Psoas muscle (tissue), 8 donors: ENCODE data around the gene P2RX4. TPM values are rescaled to one million over a fixed set of nuclear protein-coding genes. Genes with fewer than 3 reads are reported as not detected.

ENCODE experiments used
- ATAC-seq, 4 donors: fragments of 200-7000 bp; cut with Tn5 transposase; one replicate each; pipeline ENCODE4 v1.9.1; 2020; ENCODE audit warnings: moderate library complexity in 3 of 4, mild to moderate bottlenecking in 2 of 4
- DNase-seq, 2 donors: peaks; one replicate each; pipeline ENCODE4 v3.0.0-alpha.2; 2020
- H3K27ac ChIP-seq: fragments of 200-600 bp; one replicate; pipeline ENCODE4 v1.8.0; 2022
- H3K27me3 ChIP-seq, 3 donors: fragments of 200-600 bp in 1 of 3; one replicate each; pipeline versions ENCODE4 v1.6.1 to v1.8.0; 2013 to 2022; ENCODE audit warnings: low read length in 2 of 3, mild to moderate bottlenecking in 2 of 3, moderate library complexity in 1 of 3; ENCODE audit not compliant: insufficient read depth in 3 of 3
- H3K36me3 ChIP-seq, 2 donors: fragments of 200-600 bp in 1 of 2; one replicate each; pipeline versions ENCODE4 v1.6.1 to v1.8.0; 2013 to 2022; ENCODE audit warnings: low read depth in 1 of 2, mild to moderate bottlenecking in 1 of 2, moderate library complexity in 1 of 2; ENCODE audit not compliant: insufficient read depth in 1 of 2
- H3K4me1 ChIP-seq: fragments of 200-600 bp; one replicate; pipeline ENCODE4 v1.8.0; 2022
- H3K4me3 ChIP-seq: fragments of 200-600 bp; one replicate; pipeline ENCODE4 v1.8.0; 2022; ENCODE audit warnings: mild to moderate bottlenecking
- H3K9me3 ChIP-seq: fragments of 200-600 bp; one replicate; pipeline ENCODE4 v1.8.0; 2022
- CTCF ChIP-seq: fragments of 200-600 bp; IDR thresholded peaks from one replicate; pipeline ENCODE4 v1.8.0; 2022; ENCODE audit warnings: antibody characterized with exemption
- WGBS, 3 donors: extraction: QIAGEN DNeasy Blood & Tissue Kit; methylation state at CpG; one replicate each; pipeline versions ENCODE4 v1.1.6 to v1.1.7; 2013; 5-methylcytosine and 5-hydroxymethylcytosine counted together
- intact Hi-C, 2 donors: fragments of 100-400 bp; cut with DNase I; formaldehyde crosslinking; loops; one replicate each; pipeline versions ENCODE4 v1.11.0 to v1.14.2; 2022
- polyA plus RNA-seq, 3 donors: library from polyadenylated mRNA; stranded (reverse); fragments of 200-250 nt; gene quantifications; one replicate each; pipeline ENCODE4 v1.2.3, GENCODE V29; 2013
- total RNA-seq, 4 donors: library from RNA; stranded (reverse); fragmentation: NEBNext Ultra II Directional in 2 of 4; extraction: Animal tissue kit (Norgen Biotek cat#: 25700) in 2 of 4; gene quantifications; one replicate each; pipeline versions ENCODE4 v1.2.1 to v1.2.4, GENCODE V29; 2021 to 2023
- donor health status: healthy with polysubstance abuse.
- donor health status: DM: no; HTN: no; CAD: no; lungs with moderate emphysema.
- donor health status: Bipolar disorder and iron deficiency.
- donor health status: healthy.
- donor health status: DM: yes; HTN: yes; CAD: no.
- donor health status: DM: no; HTN: no; CAD: no.
- donor health status: DM: no; HTN: no; CAD: no.
- donor health status: DM: yes; HTN: yes; CAD: no.

P2RX4 gene
- total and polyA plus RNA-seq, 7 donors: 1.1 to 3.4 (median 1.7) TPM

DNA sequence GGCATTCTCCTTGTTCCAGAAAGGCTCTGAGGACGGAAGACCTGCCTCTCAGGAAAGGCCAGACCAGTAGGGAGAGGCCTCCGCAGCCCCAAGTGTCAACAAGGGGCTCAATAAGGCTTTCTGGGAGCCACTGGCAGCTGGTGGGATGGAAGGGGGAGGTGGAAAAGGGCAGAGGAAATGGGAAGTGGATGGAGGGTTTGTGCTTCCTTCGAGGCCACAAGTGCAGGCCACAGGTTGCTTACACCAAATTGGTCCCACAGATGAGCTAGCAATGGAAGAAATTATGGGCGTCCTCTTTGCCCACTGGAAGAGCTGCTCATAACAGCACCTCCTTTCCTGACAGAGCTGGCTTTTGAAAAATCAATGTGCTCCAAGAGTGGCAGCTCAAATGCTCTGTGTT lies 28.2 kb downstream of the P2RX4 start:
- intact Hi-C loops: no loop called here
- no peak overlapping the region for H3K27ac ChIP-seq
- 84 to 92% (median 90%) methylated on average over 4 of the region's 4 CpGs for WGBS, 3 donors
- H3K4me3 ChIP-seq: no peak overlapping the region
- no peaks in the 10 kb centered on the region for H3K9me3 ChIP-seq
- H3K4me1 ChIP-seq: no peaks in the 10 kb centered on the region
- ATAC-seq: no peak
- no peak for TF ChIP-seq CTCF
- no peaks in the 10 kb centered on the region for H3K27me3 ChIP-seq
- H3K36me3 ChIP-seq: peaks cover 0 to 18% of the 10 kb centered on the region in 2 donors
- no peak for DNase-seq

DNA sequence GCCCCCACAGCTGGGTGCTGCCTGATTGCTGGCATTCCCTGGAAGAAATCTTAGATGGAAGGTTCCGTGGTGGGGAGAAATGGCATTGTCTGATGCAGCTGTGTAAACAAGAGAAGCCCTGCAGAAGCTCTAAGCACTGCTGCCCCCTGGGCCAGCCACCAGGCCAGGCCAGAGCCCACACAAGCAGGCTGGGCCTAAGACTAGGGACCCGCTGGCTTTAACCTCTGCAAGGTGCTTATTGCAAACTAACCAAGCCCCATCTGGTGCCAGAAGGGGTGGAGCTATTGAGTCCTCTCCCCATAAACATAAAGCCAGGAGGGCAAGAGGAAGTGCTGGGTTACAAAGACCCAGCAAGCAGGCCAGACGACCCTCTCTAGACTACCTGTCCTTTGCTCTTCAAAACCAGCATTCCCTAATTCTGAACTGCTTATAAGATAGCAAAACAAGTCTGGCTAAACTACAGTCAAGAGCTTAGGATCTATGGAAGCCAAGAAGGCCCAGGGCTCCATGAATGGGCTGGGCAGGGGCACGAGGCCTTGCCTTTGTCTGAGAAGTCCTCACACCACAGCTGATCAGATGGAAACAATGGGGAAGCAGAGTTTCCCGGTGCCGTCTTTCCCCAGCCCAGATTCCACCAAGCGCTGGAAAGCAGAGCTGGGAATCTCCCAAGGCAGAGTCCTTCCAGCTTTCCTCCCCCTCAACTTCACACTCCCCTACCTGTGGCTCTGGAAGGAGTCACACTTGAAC lies 28.8 kb downstream of the P2RX4 start:
- Histone ChIP-seq H3K27me3 (no peaks in the 10 kb centered on the region), H3K4me1 (no peaks in the 10 kb centered on the region), H3K4me3 (no peak overlapping the region), H3K27ac (no peak overlapping the region), H3K9me3 (no peaks in the 10 kb centered on the region), H3K36me3 (peaks cover 0 to 23% of the 10 kb centered on the region in 2 donors)
- ATAC-seq: no peak
- intact Hi-C loops: no loop called here
- TF ChIP-seq CTCF: no peak
- WGBS, 3 donors: 65 to 73% (median 67%) methylated on average over 7 of the region's 7 CpGs
- peak in 1 of 2 donors; percentile 16 for DNase-seq

DNA sequence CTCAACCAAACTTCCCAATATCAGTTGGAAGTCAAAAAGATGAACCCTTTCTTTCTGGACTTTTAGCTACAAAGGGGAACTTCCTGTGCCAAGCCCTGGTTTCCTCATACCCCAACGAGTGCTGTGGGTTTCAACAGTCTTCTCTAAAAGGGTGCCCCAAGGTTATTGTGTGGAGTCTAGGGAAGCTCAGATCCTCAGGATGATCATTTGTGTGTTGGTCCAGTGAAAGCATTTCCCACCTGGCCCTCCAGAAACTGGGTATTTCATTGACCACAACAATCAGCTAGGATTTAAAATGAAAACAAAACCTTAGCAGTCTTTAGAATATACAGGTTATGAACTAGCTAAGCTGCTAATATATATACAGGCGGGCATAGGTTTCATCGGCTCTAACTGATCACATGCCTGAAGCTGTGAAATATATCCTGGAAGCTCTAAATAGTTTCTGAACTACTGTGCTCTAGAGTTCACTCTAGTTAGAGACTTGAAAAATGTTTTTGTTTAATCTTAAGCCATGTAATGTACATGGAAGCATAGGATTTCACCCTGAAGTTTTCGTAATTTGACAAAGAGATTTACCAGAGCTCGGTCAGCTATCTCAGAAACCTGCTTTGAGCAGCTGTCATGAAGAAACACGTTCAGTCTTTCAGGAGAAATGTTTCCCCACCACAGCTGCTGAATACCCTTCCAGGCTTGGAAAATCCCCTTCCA lies 29.6 kb downstream of the P2RX4 start:
- ATAC-seq: no peak
- TF ChIP-seq CTCF: no peak
- no peak overlapping the region for H3K4me3 ChIP-seq
- intact Hi-C loops: no loop called here
- H3K27ac ChIP-seq: no peak overlapping the region
- WGBS, 3 donors: 63 to 70% (median 68%) methylated on average over 6 of the region's 6 CpGs
- H3K27me3 ChIP-seq: no peaks in the 10 kb centered on the region
- no peaks in the 10 kb centered on the region for H3K9me3 ChIP-seq
- no peaks in the 10 kb centered on the region for H3K4me1 ChIP-seq
- peak in 1 of 2 donors; percentile 15 for DNase-seq
- H3K36me3 ChIP-seq: peaks cover 0 to 31% of the 10 kb centered on the region in 2 donors

- intact Hi-C loops: no loop called here
- Histone ChIP-seq H3K27ac (no peak overlapping the region), H3K27me3 (no peaks in the 10 kb centered on the region), H3K4me3 (no peak overlapping the region), H3K36me3 (peaks cover 0 to 36% of the 10 kb centered on the region in 2 donors), H3K4me1 (no peaks in the 10 kb centered on the region), H3K9me3 (no peaks in the 10 kb centered on the region)
- 55 to 67% (median 56%) methylated on average over 7 of the region's 7 CpGs for WGBS, 3 donors
- TF ChIP-seq CTCF: no peak
- no peak for DNase-seq
- ATAC-seq: no peak
Measured at GRCh38 chr12:121240062-121240420, 30.1 kb downstream of the P2RX4 start.
